Caco-2 (cell line): Measurements from ENCODE around the gene PDGFD. TPM values are rescaled to one million over a fixed set of nuclear protein-coding genes. Genes with fewer than 3 reads are reported as not detected.

Experiments used
- BruUV-seq: library from RNA; stranded (reverse); fragments of 400-500 nt; replicated peaks from 2 replicates; lab custom pipeline; 2021; lab: Mats Ljungman, UMichigan
- CTCF ChIA-PET: fragments of 300-600 bp; sonication (Branson Sonifier 250); formaldehyde crosslinking; loops from one replicate; lab custom pipeline; 2022; ENCODE audit warnings: antibody characterized with exemption; lab: Charles Lee
- POLR2A ChIA-PET: fragments of 300-600 bp; sonication (Branson Sonifier 250); formaldehyde crosslinking; loops from one replicate; lab custom pipeline; 2022; ENCODE audit warnings: antibody characterized with exemption; lab: Charles Lee
- DNase-seq, 2 experiments: peaks; one replicate each; pipeline versions ENCODE4 v3.0.0 to v3.0.0-alpha.2; 2020 to 2022
- H3K27me3 ChIP-seq: replicated peaks from 2 replicates; pipeline ENCODE4 v1.6.0; 2011; ENCODE audit warnings: low read length; ENCODE audit not compliant: control insufficient read depth, insufficient read depth
- H3K36me3 ChIP-seq: 2 replicates; pipeline ENCODE4 v1.5.1; 2011; ENCODE audit warnings: low read length; ENCODE audit not compliant: control insufficient read depth, insufficient read depth
- H3K4me1 ChIP-seq: fragments of 250-450 bp; sonication (Bioruptor Pico); 2 replicates; pipeline ENCODE4 v1.5.1; 2020; ENCODE audit warnings: mild to moderate bottlenecking
- H3K4me3 ChIP-seq: 2 replicates; pipeline ENCODE4 v1.5.1; 2011; ENCODE audit warnings: low read depth, mild to moderate bottlenecking, control low read depth, low read length
- H3K9me3 ChIP-seq: fragments of 250-450 bp; sonication (Bioruptor Pico); 2 replicates; pipeline ENCODE4 v1.5.1; 2020; ENCODE audit warnings: mild to moderate bottlenecking, moderate library complexity
- H3K27ac Mint-ChIP-seq: one replicate; pipeline ENCODE4 v1.8.0; 2022; ENCODE audit warnings: mixed read lengths; ENCODE audit not compliant: unreplicated experiment
- H3K27me3 Mint-ChIP-seq: one replicate; pipeline ENCODE4 v1.8.0; 2022; ENCODE audit warnings: mixed read lengths; ENCODE audit not compliant: insufficient read depth, unreplicated experiment
- H3K36me3 Mint-ChIP-seq: one replicate; pipeline ENCODE4 v1.8.0; 2022; ENCODE audit warnings: mild to moderate bottlenecking, mixed read lengths; ENCODE audit not compliant: insufficient read depth, unreplicated experiment
- H3K4me1 Mint-ChIP-seq: one replicate; pipeline ENCODE4 v1.8.0; 2022; ENCODE audit warnings: low read depth, mixed read lengths; ENCODE audit not compliant: unreplicated experiment
- H3K4me3 Mint-ChIP-seq: one replicate; pipeline ENCODE4 v1.8.0; 2022; ENCODE audit warnings: mild to moderate bottlenecking, moderate library complexity, mixed read lengths; ENCODE audit not compliant: unreplicated experiment
- H3K9me3 Mint-ChIP-seq: one replicate; pipeline ENCODE4 v1.8.0; 2022; ENCODE audit warnings: mixed read lengths; ENCODE audit not compliant: unreplicated experiment
- intact Hi-C: fragments of 100-400 bp; cut with micrococcal nuclease; formaldehyde crosslinking; loops from one replicate; pipeline ENCODE4 v1.10.0; 2022; ENCODE audit not compliant: unreplicated experiment
- total RNA-seq: library from RNA; stranded (reverse); gene quantifications from 2 replicates; pipeline ENCODE4 v1.2.3, GENCODE V29; 2022
- TF ChIP-seq, protein P1 (sequence below), 2 experiments: fragments of 200-600 bp in 1 of 2; IDR thresholded peaks; 1 replicate in 1 of 2; 2 replicates in 1 of 2; pipeline versions ENCODE4 v1.5.1 to v1.8.0; 2011 to 2022; ENCODE audit warnings: antibody characterized with exemption in 1 of 2, control low read depth in 1 of 2, inconsistent platforms in 1 of 2, low read depth in 1 of 2, low read length in 1 of 2, mild to moderate bottlenecking in 1 of 2, moderate library complexity in 1 of 2; ENCODE audit not compliant: insufficient read depth in 1 of 2, severe bottlenecking in 1 of 2, unreplicated experiment in 1 of 2

Gene PDGFD
- total RNA-seq, 1 experiment from 2014 or later, result not detected

DNA sequence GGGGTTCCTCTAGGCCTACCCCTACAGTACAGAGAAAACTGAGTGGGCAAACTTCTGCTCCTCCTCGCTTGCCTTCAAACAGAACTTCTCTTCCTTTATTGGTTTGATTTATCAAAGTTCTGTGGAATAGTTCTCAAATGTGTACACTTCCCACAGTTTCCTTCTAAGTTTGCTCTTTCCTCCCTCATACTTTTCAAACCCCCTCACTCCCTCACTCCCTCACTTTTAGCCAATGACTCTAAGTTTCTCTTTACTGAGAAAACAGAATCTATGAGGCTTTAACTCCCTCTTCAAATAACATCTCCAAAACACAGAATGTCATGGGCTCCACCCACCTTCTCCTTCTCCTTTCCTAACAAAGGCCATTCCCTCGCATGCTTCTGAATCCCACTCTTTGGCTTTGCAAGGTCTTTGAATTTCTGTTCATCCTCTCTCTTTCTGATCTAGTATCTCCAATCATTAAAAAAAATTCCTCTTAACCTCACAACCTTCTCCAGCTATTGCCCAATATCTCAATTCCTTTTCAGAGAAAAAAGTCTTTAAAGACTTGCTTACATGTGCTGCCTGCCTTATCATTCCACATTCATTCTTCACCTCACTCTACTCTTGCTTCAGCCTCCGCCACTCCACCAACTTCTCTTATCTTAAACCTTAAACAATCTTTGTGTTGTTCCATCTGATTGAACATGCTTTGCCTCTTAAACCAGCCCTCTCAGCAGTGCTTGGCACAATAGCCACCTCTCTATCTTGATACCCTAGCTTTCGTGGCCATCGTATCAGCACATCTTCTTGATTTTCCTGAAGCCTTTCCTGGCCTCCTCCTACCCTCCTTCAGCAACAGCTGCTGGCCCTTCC, 70.3 kb downstream of the PDGFD start:
- peaks cover 7% of the 10 kb centered on the region for H3K27me3 Mint-ChIP-seq
- no peaks in the 10 kb centered on the region for H3K9me3 ChIP-seq
- no peak overlapping the region for H3K4me3 ChIP-seq
- no peaks in the 10 kb centered on the region for H3K36me3 Mint-ChIP-seq
- H3K36me3 ChIP-seq, result no peaks in the 10 kb centered on the region
- no TSS peak for BruUV-seq
- H3K9me3 Mint-ChIP-seq, result no peaks in the 10 kb centered on the region
- DNase-seq, result no peak
- H3K4me3 Mint-ChIP-seq, result no peak overlapping the region
- intact Hi-C loops, result no loop called here
- TF ChIP-seq, protein P1, sequence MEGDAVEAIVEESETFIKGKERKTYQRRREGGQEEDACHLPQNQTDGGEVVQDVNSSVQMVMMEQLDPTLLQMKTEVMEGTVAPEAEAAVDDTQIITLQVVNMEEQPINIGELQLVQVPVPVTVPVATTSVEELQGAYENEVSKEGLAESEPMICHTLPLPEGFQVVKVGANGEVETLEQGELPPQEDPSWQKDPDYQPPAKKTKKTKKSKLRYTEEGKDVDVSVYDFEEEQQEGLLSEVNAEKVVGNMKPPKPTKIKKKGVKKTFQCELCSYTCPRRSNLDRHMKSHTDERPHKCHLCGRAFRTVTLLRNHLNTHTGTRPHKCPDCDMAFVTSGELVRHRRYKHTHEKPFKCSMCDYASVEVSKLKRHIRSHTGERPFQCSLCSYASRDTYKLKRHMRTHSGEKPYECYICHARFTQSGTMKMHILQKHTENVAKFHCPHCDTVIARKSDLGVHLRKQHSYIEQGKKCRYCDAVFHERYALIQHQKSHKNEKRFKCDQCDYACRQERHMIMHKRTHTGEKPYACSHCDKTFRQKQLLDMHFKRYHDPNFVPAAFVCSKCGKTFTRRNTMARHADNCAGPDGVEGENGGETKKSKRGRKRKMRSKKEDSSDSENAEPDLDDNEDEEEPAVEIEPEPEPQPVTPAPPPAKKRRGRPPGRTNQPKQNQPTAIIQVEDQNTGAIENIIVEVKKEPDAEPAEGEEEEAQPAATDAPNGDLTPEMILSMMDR (IDR thresholded peaks at IDR 0.05; ENCODE audit: insufficient read depth in 1 of 2, low read depth in 1 of 2, low read length in 1 of 2, severe bottlenecking in 1 of 2, unreplicated experiment in 1 of 2), result no peak
- H3K27me3 ChIP-seq, result no peaks in the 10 kb centered on the region
- no peaks in the 10 kb centered on the region for H3K4me1 ChIP-seq
- CTCF ChIA-PET, result no interaction called here
- POLR2A ChIA-PET, result no interaction called here
- peaks cover 13% of the 10 kb centered on the region for H3K4me1 Mint-ChIP-seq
- H3K27ac Mint-ChIP-seq, result no peak overlapping the region

DNA sequence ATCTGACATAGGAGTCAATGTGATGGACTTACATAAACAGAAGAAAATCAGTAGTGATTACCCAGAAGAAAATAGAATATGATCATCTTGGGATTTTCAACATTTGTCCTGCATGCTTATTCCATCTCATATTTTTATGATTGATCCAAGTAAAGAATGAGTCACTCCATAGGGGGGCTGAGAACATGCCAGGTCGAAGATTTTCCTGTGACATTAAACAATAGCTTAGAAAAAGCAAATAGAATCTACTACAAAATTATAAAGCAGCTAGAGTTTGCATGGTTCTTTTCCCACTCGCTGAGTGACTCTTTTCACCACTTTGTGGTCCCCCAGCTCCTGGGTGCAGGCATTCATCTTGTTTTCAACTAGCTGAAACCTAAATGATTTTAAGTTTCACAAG, 71.2 kb downstream of the PDGFD start:
- H3K4me1 ChIP-seq, result no peaks in the 10 kb centered on the region
- H3K27me3 ChIP-seq, result no peaks in the 10 kb centered on the region
- Mint-ChIP-seq H3K27ac (no peak overlapping the region), H3K36me3 (no peaks in the 10 kb centered on the region), H3K27me3 (peaks cover 7% of the 10 kb centered on the region), H3K9me3 (no peaks in the 10 kb centered on the region), H3K4me1 (peaks cover 13% of the 10 kb centered on the region), H3K4me3 (no peak overlapping the region)
- no peak for DNase-seq
- ChIA-PET CTCF (no interaction called here), POLR2A (no interaction called here)
- BruUV-seq, result no TSS peak
- H3K9me3 ChIP-seq, result no peaks in the 10 kb centered on the region
- no peak overlapping the region for H3K4me3 ChIP-seq
- TF ChIP-seq, protein P1 (IDR thresholded peaks at IDR 0.05; ENCODE audit: insufficient read depth in 1 of 2, low read depth in 1 of 2, low read length in 1 of 2, severe bottlenecking in 1 of 2, unreplicated experiment in 1 of 2), result no peak
- intact Hi-C loops, result no loop called here
- no peaks in the 10 kb centered on the region for H3K36me3 ChIP-seq

DNA sequence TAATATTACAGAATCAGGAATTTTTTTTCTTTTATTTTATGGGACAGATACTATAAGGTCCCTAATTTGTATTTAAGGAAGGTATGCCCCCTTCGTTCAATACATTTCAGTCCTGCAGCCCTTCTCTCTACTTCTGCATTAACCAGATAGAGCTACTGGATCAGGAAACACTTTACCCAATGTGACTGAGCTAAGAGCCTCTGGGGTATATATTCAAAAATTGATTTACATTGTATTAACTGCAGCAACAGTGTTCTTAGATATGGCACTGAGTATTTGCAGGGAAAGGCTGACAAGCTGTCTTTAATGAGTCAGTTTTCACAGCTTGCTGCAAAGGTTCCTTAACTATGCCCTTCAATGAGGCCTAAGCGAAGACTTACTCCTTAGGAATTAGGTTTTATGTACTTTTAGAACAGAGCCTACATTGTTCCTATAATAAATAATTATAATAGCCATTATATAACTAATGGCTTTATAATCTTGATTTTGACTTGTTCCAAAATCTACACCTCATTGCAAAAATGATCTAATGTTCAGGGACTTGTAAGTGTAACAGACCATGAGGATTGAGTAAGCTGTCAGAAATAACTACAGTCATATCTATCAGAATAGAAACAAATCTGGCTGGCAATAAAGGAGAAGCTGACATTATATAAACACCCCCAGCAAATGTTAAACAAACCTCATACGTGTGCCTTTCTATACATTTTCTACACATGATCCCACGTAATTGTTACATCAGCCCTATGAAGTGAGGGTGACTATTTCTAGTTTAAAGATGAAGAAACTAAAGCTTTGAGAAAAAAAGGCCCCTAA, 72.5 kb downstream of the PDGFD start:
- POLR2A ChIA-PET, result no interaction called here
- CTCF ChIA-PET, result no interaction called here
- Mint-ChIP-seq H3K9me3 (no peaks in the 10 kb centered on the region), H3K4me3 (no peak overlapping the region), H3K36me3 (no peaks in the 10 kb centered on the region), H3K4me1 (peaks cover 13% of the 10 kb centered on the region), H3K27me3 (peaks cover 7% of the 10 kb centered on the region), H3K27ac (no peak overlapping the region)
- Histone ChIP-seq H3K27me3 (no peaks in the 10 kb centered on the region), H3K4me1 (no peaks in the 10 kb centered on the region), H3K4me3 (no peak overlapping the region), H3K9me3 (no peaks in the 10 kb centered on the region), H3K36me3 (no peaks in the 10 kb centered on the region)
- TF ChIP-seq, protein P1 (IDR thresholded peaks at IDR 0.05; ENCODE audit: insufficient read depth in 1 of 2, low read depth in 1 of 2, low read length in 1 of 2, severe bottlenecking in 1 of 2, unreplicated experiment in 1 of 2), result no peak
- DNase-seq, result no peak
- intact Hi-C loops, result no loop called here
- no TSS peak for BruUV-seq
